SK-N-MC (cell line): ENCODE measurements around the gene SEMA6D.

Experiments
- EZH2 ChIP-seq: fragments of 200-600 bp; sonication (generic); IDR thresholded peaks from one replicate; pipeline ENCODE4 v1.6.1; 2017; ENCODE audit warnings: antibody characterized with exemption
- POLR2AphosphoS5 ChIP-seq: IDR thresholded peaks from 2 replicates; pipeline ENCODE4 v1.6.1; 2012; ENCODE audit warnings: mild to moderate bottlenecking, low read depth, low read length, borderline replicate concordance

DNA sequence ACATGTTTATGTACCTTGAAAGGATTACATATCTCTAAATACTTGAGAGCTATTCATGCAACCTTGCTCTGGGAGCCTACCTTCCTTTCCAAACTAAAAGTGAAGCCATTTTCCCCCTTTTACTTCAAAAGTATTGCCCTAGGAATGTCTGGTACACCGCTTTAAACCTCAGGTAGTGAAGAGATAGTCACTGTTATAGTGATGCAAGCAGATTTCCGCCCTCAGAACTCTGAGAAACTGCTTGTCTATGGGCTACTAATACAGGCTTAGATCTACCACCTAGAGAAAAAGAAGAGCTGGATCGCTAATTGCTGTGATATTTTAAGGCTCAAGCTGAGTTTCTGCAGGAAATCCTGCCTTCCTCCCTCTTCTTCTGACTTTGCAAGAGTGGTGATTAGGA, 78.6 kb downstream of the SEMA6D start:
- TF ChIP-seq POLR2AphosphoS5: no peak
- TF ChIP-seq EZH2: no peak
